ENCODE data around the gene EPN1. TPM values are rescaled to one million over a fixed set of nuclear protein-coding genes. Genes with fewer than 3 reads are reported as not detected.

The EPN1 gene
- polyA plus RNA-seq, 4 donors: 149 to 193 (median 168) TPM

- FAIRE-seq (no peak), DNase-seq (no peak)
- Histone ChIP-seq H3K4me3 (ENCODE audit: low read depth in 1 of 3, low read length in 3 of 3) (no peak overlapping the region), H3K9me3 (ENCODE audit: control insufficient read depth in 2 of 2, insufficient read depth in 1 of 2, low read depth in 1 of 2, low read length in 1 of 2) (no peaks in the 10 kb centered on the region), H3K27ac (ENCODE audit: low read depth in 1 of 3, low read length in 2 of 3) (no peak overlapping the region), H3K36me3 (ENCODE audit: control insufficient read depth in 3 of 3, insufficient read depth in 2 of 3, low read depth in 1 of 3, low read length in 3 of 3) (peaks cover 0 to 19% (median 0%) of the 10 kb centered on the region in 3 donors), H3K27me3 (ENCODE audit: control insufficient read depth in 3 of 3, insufficient read depth in 3 of 3, low read length in 3 of 3) (no peaks in the 10 kb centered on the region), H3K4me1 (ENCODE audit: control insufficient read depth in 3 of 3, insufficient read depth in 2 of 3, low read depth in 1 of 3, low read length in 2 of 3) (peaks cover 10 to 25% (median 11%) of the 10 kb centered on the region in 3 donors)
- 77 to 84% (median 82%) methylated on average over 11 of the region's 11 CpGs for WGBS, 3 donors
Observed at GRCh38 chr19:55637534-55637933, 37.5 kb upstream of the EPN1 start.

- no peak for FAIRE-seq
- H3K36me3 ChIP-seq (ENCODE audit: control insufficient read depth in 3 of 3, insufficient read depth in 2 of 3, low read depth in 1 of 3, low read length in 3 of 3): peaks cover 0 to 19% (median 0%) of the 10 kb centered on the region in 3 donors
Observed at GRCh38 chr19:55638864-55639359, 36.1 kb upstream of the EPN1 start.

GRCh38 chr19:55640043-55640576, 34.9 kb upstream of the EPN1 start:
- Histone ChIP-seq H3K27ac (ENCODE audit: low read depth in 1 of 3, low read length in 2 of 3) (peak overlapping the region; percentile 65 to 89 (median 76)), H3K27me3 (ENCODE audit: control insufficient read depth in 3 of 3, insufficient read depth in 3 of 3, low read length in 3 of 3) (no peaks in the 10 kb centered on the region), H3K4me3 (ENCODE audit: low read depth in 1 of 3, low read length in 3 of 3) (peak overlapping the region in 2 of 3 donors; percentile 55 to 98), H3K9me3 (ENCODE audit: control insufficient read depth in 2 of 2, insufficient read depth in 1 of 2, low read depth in 1 of 2, low read length in 1 of 2) (no peaks in the 10 kb centered on the region), H3K4me1 (ENCODE audit: control insufficient read depth in 3 of 3, insufficient read depth in 2 of 3, low read depth in 1 of 3, low read length in 2 of 3) (peaks cover 10 to 32% (median 15%) of the 10 kb centered on the region in 3 donors), H3K36me3 (ENCODE audit: control insufficient read depth in 3 of 3, insufficient read depth in 2 of 3, low read depth in 1 of 3, low read length in 3 of 3) (peaks cover 0 to 27% (median 0%) of the 10 kb centered on the region in 3 donors)
- DNase-seq (peak; percentile 58 to 82), FAIRE-seq (no peak)
- WGBS, 3 donors: 24 to 35% (median 27%) methylated on average over 33 to 38 of the region's 38 CpGs

More at GRCh38 chr19:55638864-55639359, 36.1 kb upstream of the EPN1 start:
- Histone ChIP-seq H3K4me1 (ENCODE audit: control insufficient read depth in 3 of 3, insufficient read depth in 2 of 3, low read depth in 1 of 3, low read length in 2 of 3) (peaks cover 10 to 31% (median 15%) of the 10 kb centered on the region in 3 donors), H3K27me3 (ENCODE audit: control insufficient read depth in 3 of 3, insufficient read depth in 3 of 3, low read length in 3 of 3) (no peaks in the 10 kb centered on the region), H3K27ac (ENCODE audit: low read depth in 1 of 3, low read length in 2 of 3) (no peak overlapping the region), H3K4me3 (ENCODE audit: low read depth in 1 of 3, low read length in 3 of 3) (no peak overlapping the region), H3K9me3 (ENCODE audit: control insufficient read depth in 2 of 2, insufficient read depth in 1 of 2, low read depth in 1 of 2, low read length in 1 of 2) (no peaks in the 10 kb centered on the region)
- WGBS, 3 donors: 81 to 92% (median 84%) methylated on average over 6 of the region's 6 CpGs
- DNase-seq: peak in 1 of 2 donors; percentile 38

GRCh38 chr19:55640577-55641425, 34.2 kb upstream of the EPN1 start, which contains the start of gene ZNF580:
TSS of gene ZNF580 (plus strand) at chr19:55641002. CDS start at chr19:55642509, 1,507 bp downstream.
- peak within 1 kb of the TSS; percentile 65 to 89 (median 76) for H3K27ac ChIP-seq (ENCODE audit: low read depth in 1 of 3, low read length in 2 of 3)
- no peaks in the 10 kb centered on the region for H3K9me3 ChIP-seq (ENCODE audit: control insufficient read depth in 2 of 2, insufficient read depth in 1 of 2, low read depth in 1 of 2, low read length in 1 of 2)
- peak; percentile 47 to 84 for DNase-seq
- no peaks in the 10 kb centered on the region for H3K27me3 ChIP-seq (ENCODE audit: control insufficient read depth in 3 of 3, insufficient read depth in 3 of 3, low read length in 3 of 3)
- H3K36me3 ChIP-seq (ENCODE audit: control insufficient read depth in 3 of 3, insufficient read depth in 2 of 3, low read depth in 1 of 3, low read length in 3 of 3): peaks cover 0 to 32% (median 2%) of the 10 kb centered on the region in 3 donors
- FAIRE-seq: no peak
- WGBS, 3 donors: 1% methylated on average over 65 to 89 of the region's 89 CpGs
- H3K4me1 ChIP-seq (ENCODE audit: control insufficient read depth in 3 of 3, insufficient read depth in 2 of 3, low read depth in 1 of 3, low read length in 2 of 3): peaks cover 8 to 28% (median 15%) of the 10 kb centered on the region in 3 donors
- H3K4me3 ChIP-seq (ENCODE audit: low read depth in 1 of 3, low read length in 3 of 3): peak within 1 kb of the TSS; percentile 76 to 98 (median 81)

GRCh38 chr19:55641426-55642152, 33.4 kb upstream of the EPN1 start:
- peaks cover 2 to 25% (median 13%) of the 10 kb centered on the region in 3 donors for H3K4me1 ChIP-seq (ENCODE audit: control insufficient read depth in 3 of 3, insufficient read depth in 2 of 3, low read depth in 1 of 3, low read length in 2 of 3)
- DNase-seq: no peak

GRCh38 chr19:55642153-55643002, 32.6 kb upstream of the EPN1 start:
- Histone ChIP-seq H3K27ac (ENCODE audit: low read depth in 1 of 3, low read length in 2 of 3) (peak overlapping the region; percentile 45 to 89 (median 71)), H3K9me3 (ENCODE audit: control insufficient read depth in 2 of 2, insufficient read depth in 1 of 2, low read depth in 1 of 2, low read length in 1 of 2) (no peaks in the 10 kb centered on the region), H3K27me3 (ENCODE audit: control insufficient read depth in 3 of 3, insufficient read depth in 3 of 3, low read length in 3 of 3) (no peaks in the 10 kb centered on the region), H3K4me3 (ENCODE audit: low read depth in 1 of 3, low read length in 3 of 3) (peak overlapping the region; percentile 76 to 98 (median 89)), H3K36me3 (ENCODE audit: control insufficient read depth in 3 of 3, insufficient read depth in 2 of 3, low read depth in 1 of 3, low read length in 3 of 3) (peaks cover 0 to 33% (median 2%) of the 10 kb centered on the region in 3 donors), H3K4me1 (ENCODE audit: control insufficient read depth in 3 of 3, insufficient read depth in 2 of 3, low read depth in 1 of 3, low read length in 2 of 3) (peaks cover 2 to 29% (median 12%) of the 10 kb centered on the region in 3 donors)
- peak in 1 of 2 donors; percentile 62 for DNase-seq
- no peak for FAIRE-seq
- 0 to 2% (median 1%) methylated on average over 48 to 65 of the region's 65 CpGs for WGBS, 3 donors

More at GRCh38 chr19:55641426-55642152, 33.4 kb upstream of the EPN1 start:
- no peaks in the 10 kb centered on the region for H3K9me3 ChIP-seq (ENCODE audit: control insufficient read depth in 2 of 2, insufficient read depth in 1 of 2, low read depth in 1 of 2, low read length in 1 of 2)
- H3K36me3 ChIP-seq (ENCODE audit: control insufficient read depth in 3 of 3, insufficient read depth in 2 of 3, low read depth in 1 of 3, low read length in 3 of 3): peaks cover 0 to 31% (median 2%) of the 10 kb centered on the region in 3 donors
- no peaks in the 10 kb centered on the region for H3K27me3 ChIP-seq (ENCODE audit: control insufficient read depth in 3 of 3, insufficient read depth in 3 of 3, low read length in 3 of 3)
- peak overlapping the region; percentile 5 to 89 (median 76) for H3K27ac ChIP-seq (ENCODE audit: low read depth in 1 of 3, low read length in 2 of 3)
- FAIRE-seq: no peak
- WGBS, 3 donors: 0 to 1% (median 1%) methylated on average over 25 of the region's 25 CpGs
- peak overlapping the region; percentile 76 to 98 (median 81) for H3K4me3 ChIP-seq (ENCODE audit: low read depth in 1 of 3, low read length in 3 of 3)

- DNase-seq (peak; percentile 77 to 84), FAIRE-seq (no peak)
- H3K9me3 ChIP-seq (ENCODE audit: control insufficient read depth in 2 of 2, insufficient read depth in 1 of 2, low read depth in 1 of 2, low read length in 1 of 2): no peaks in the 10 kb centered on the region
- peaks cover 0 to 27% (median 2%) of the 10 kb centered on the region in 3 donors for H3K36me3 ChIP-seq (ENCODE audit: control insufficient read depth in 3 of 3, insufficient read depth in 2 of 3, low read depth in 1 of 3, low read length in 3 of 3)
- peak within 1 kb of the TSS; percentile 65 to 71 (median 70) for H3K27ac ChIP-seq (ENCODE audit: low read depth in 1 of 3, low read length in 2 of 3)
- peak within 1 kb of the TSS; percentile 89 to 98 (median 95) for H3K4me3 ChIP-seq (ENCODE audit: low read depth in 1 of 3, low read length in 3 of 3)
- H3K4me1 ChIP-seq (ENCODE audit: control insufficient read depth in 3 of 3, insufficient read depth in 2 of 3, low read depth in 1 of 3, low read length in 2 of 3): peaks cover 2 to 32% (median 12%) of the 10 kb centered on the region in 3 donors
- H3K27me3 ChIP-seq (ENCODE audit: control insufficient read depth in 3 of 3, insufficient read depth in 3 of 3, low read length in 3 of 3): no peaks in the 10 kb centered on the region
- 1 to 2% (median 1%) methylated on average over 42 to 56 of the region's 56 CpGs for WGBS, 3 donors
Observed at GRCh38 chr19:55643003-55643886, 31.8 kb upstream of the EPN1 start, which contains the start of gene ZNF581. TSS of gene ZNF581 (plus strand) at chr19:55643649. CDS start at chr19:55644572, 923 bp downstream.
